ENCODE data around the gene DBR1.

GRCh38 chr3:138173769-138174420, 826 bp downstream of the DBR1 start:
- TF ChIP-seq FOXK2 (IDR thresholded peaks at IDR 0.05) (no peak), FOXA1 (IDR thresholded peaks at IDR 0.05) (no peak), ZNF384 (IDR thresholded peaks at IDR 0.05) (peak; percentile 74), FOXM1 (IDR thresholded peaks at IDR 0.05; ENCODE audit: borderline replicate concordance) (no peak), ELF4 (IDR thresholded peaks at IDR 0.05) (no peak), BHLHE40 (IDR thresholded peaks at IDR 0.05; ENCODE audit: borderline replicate concordance) (no peak), CTBP1 (IDR thresholded peaks at IDR 0.05; ENCODE audit: borderline replicate concordance) (no peak), HDGF (IDR thresholded peaks at IDR 0.05; ENCODE audit: borderline replicate concordance) (no peak), SP1 (IDR thresholded peaks at IDR 0.05) (no peak), ARNT (IDR thresholded peaks at IDR 0.05) (no peak), PKNOX1 (IDR thresholded peaks at IDR 0.05) (no peak), NFRKB (IDR thresholded peaks at IDR 0.05) (no peak), L3MBTL2 (conservative IDR thresholded peaks at IDR 0.05) (no peak), SUZ12 (IDR thresholded peaks at IDR 0.05) (no peak)

Measured in HEK293T (cell line).